K562 (cell line): ENCODE measurements around the gene IL4R.

Experiments used
- CREM ChIP-seq: IDR thresholded peaks from 2 replicates; pipeline ENCODE4 v1.6.1; 2014; ENCODE audit warnings: antibody characterized with exemption, low read depth
- HINFP ChIP-seq: fragments of 450-650 bp; conservative IDR thresholded peaks from 2 replicates; pipeline ENCODE4 v1.6.1; 2016; ENCODE audit warnings: missing genetic modification characterization, low read depth, mild to moderate bottlenecking, control low read depth, missing compliant biosample characterization
- SMAD4 ChIP-seq: fragments of 250-450 bp; sonication (Bioruptor Pico); conservative IDR thresholded peaks from 2 replicates; pipeline ENCODE4 v1.8.0; 2021; ENCODE audit warnings: inconsistent platforms, mild to moderate bottlenecking, moderate library complexity
- TEAD1 ChIP-seq, 2 experiments: fragments of 450-650 bp in 1 of 2; sonication (generic) in 1 of 2; formaldehyde crosslinking; IDR thresholded peaks; 2 replicates each; pipeline versions ENCODE4 v1.4.0 to v1.8.0; 2020 to 2022; ENCODE audit warnings: mild to moderate bottlenecking in 2 of 2, missing genetic modification reagents in 1 of 2
- TFE3 ChIP-seq: fragments of 450-650 bp; formaldehyde crosslinking; IDR thresholded peaks from 2 replicates; pipeline ENCODE4 v1.4.0; 2020; ENCODE audit warnings: mild to moderate bottlenecking, mixed read lengths
- ZNF311 ChIP-seq: fragments of 250-450 bp; sonication (Bioruptor Pico); IDR thresholded peaks from 2 replicates; pipeline ENCODE4 v1.4.0; 2020; ENCODE audit warnings: mild to moderate bottlenecking, moderate library complexity
- TF ChIP-seq, protein P1 (sequence below), 2 experiments: fragments of 450-650 bp in 1 of 2; sonication (generic) in 1 of 2; formaldehyde crosslinking in 1 of 2; IDR thresholded peaks in 1 of 2; conservative IDR thresholded peaks in 1 of 2; 2 replicates each; pipeline versions ENCODE4 v1.6.1 to v1.8.1; 2016 to 2023; ENCODE audit warnings: mild to moderate bottlenecking in 2 of 2, moderate library complexity in 2 of 2, inconsistent platforms in 1 of 2, missing genetic modification reagents in 1 of 2

GRCh38 chr16:27285676-27286196 lies 28.0 kb upstream of the IL4R start:
- TF ChIP-seq TEAD1 (CRISPR knock-in tag; IDR thresholded peaks at IDR 0.05) (no peak), ZNF311 (CRISPR knock-in tag) (no peak), HINFP (tag) (no peak), SMAD4 (no peak), CREM (no peak), TFE3 (CRISPR knock-in tag) (no peak)
- TF ChIP-seq, protein P1, sequence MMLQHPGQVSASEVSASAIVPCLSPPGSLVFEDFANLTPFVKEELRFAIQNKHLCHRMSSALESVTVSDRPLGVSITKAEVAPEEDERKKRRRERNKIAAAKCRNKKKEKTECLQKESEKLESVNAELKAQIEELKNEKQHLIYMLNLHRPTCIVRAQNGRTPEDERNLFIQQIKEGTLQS (IDR thresholded peaks at IDR 0.05) = no peak
- TF ChIP-seq, protein P1 (CRISPR knock-in tag; conservative IDR thresholded peaks at IDR 0.05) = no peak
